Body of pancreas (tissue), 4 donors: Measurements from ENCODE around the gene RSBN1L.

Source experiments
- POLR2A ChIP-seq, 3 donors: fragments of 450-650 bp; IDR thresholded peaks; one replicate each; pipeline ENCODE4 v1.6.1; 2016; ENCODE audit warnings: antibody characterized with exemption in 3 of 3, mild to moderate bottlenecking in 2 of 3
- TF ChIP-seq, protein P1 (sequence below), 7 experiments: fragments of 450-650 bp in 4 of 7; fragments of 200-600 bp in 3 of 7; sonication (generic) in 3 of 7; IDR thresholded peaks; one replicate each; pipeline ENCODE4 v1.5.1; 2016 to 2019; ENCODE audit warnings: antibody characterized with exemption in 7 of 7

DNA sequence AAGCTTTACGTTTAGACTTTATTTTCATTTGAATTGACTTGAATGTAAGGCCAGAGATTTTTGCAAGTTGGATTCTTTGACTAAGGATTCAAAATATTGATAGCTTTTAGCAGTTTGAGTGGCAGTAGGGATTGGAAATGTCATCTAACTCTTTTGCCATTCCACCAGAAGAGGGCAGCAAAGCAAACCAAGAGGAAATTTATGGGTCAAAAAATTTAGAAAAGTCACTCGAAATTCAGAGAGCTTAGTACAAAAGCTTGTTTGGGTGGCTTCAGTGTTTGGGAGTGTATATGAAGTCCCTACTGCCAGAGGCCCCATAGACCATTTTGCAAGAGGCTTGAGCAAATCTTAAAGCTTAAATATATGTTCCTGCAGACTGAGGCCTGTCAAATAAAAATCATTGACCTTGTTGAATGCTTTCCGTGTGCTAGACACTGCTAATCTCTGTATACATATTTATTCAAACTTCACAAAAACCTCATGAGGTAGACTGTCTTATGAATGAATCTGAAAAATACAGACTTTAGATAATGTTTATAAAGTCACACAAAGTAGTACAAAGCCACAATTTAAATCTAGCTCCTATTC is 44.6 kb upstream of the RSBN1L start:
- TF ChIP-seq, protein P1, sequence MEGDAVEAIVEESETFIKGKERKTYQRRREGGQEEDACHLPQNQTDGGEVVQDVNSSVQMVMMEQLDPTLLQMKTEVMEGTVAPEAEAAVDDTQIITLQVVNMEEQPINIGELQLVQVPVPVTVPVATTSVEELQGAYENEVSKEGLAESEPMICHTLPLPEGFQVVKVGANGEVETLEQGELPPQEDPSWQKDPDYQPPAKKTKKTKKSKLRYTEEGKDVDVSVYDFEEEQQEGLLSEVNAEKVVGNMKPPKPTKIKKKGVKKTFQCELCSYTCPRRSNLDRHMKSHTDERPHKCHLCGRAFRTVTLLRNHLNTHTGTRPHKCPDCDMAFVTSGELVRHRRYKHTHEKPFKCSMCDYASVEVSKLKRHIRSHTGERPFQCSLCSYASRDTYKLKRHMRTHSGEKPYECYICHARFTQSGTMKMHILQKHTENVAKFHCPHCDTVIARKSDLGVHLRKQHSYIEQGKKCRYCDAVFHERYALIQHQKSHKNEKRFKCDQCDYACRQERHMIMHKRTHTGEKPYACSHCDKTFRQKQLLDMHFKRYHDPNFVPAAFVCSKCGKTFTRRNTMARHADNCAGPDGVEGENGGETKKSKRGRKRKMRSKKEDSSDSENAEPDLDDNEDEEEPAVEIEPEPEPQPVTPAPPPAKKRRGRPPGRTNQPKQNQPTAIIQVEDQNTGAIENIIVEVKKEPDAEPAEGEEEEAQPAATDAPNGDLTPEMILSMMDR (IDR thresholded peaks at IDR 0.05): peak; percentile 41 to 71 (median 67)
- no peak for TF ChIP-seq POLR2A (IDR thresholded peaks at IDR 0.05)
